Heart left ventricle (tissue), 13 donors: ENCODE measurements around the gene TBC1D8.

ENCODE experiments used
- POLR2A ChIP-seq, 2 donors: fragments of 450-650 bp; IDR thresholded peaks; one replicate each; pipeline ENCODE4 v1.6.1; 2017; ENCODE audit warnings: antibody characterized with exemption in 2 of 2, mild to moderate bottlenecking in 2 of 2, moderate library complexity in 2 of 2
- TF ChIP-seq, protein P1 (sequence below), 12 donors: fragments of 200-600 bp; sonication (generic) in 4 of 12; IDR thresholded peaks; one replicate each; pipeline versions ENCODE4 v1.5.0 to v1.8.0; 2018 to 2022; ENCODE audit warnings: antibody characterized with exemption in 12 of 12, mild to moderate bottlenecking in 5 of 12
- donor health status: ischemic (EF 13 %, LVEDD 7.1; RV severe dilation, severe dysfunction).
- donor health status: DM: no; HTN: yes; CAD: no.
- donor health status: DM: no; HTN: no; CAD: no.
- donor health status: ischemic (EF 25% LVEDD 6.9; RV normal size, moderate dysfunction).
- donor health status: ischemic (EF 25% LVEDD 5.7; RV mildly dilated, moderate dysfunction).
- donor health status: ischemic (EF 35%, LVEDD 5.7; RV mildly dilated, moderate dysfunction).
- donor health status: nonischemic (EF 11% LVEDD 7.7; RV severe dilation, severe dysfunction).
- donor health status: DM: yes; HTN: yes; CAD: no.
- donor health status: PGD.
- donor health status: ischemic (EF 29% LVEDD 5.4; RV normal size, mild dysfunction).
- donor health status: nonischemic (EF 23%, LVEDD 6.1; RV moderate dilation, normal function).

DNA sequence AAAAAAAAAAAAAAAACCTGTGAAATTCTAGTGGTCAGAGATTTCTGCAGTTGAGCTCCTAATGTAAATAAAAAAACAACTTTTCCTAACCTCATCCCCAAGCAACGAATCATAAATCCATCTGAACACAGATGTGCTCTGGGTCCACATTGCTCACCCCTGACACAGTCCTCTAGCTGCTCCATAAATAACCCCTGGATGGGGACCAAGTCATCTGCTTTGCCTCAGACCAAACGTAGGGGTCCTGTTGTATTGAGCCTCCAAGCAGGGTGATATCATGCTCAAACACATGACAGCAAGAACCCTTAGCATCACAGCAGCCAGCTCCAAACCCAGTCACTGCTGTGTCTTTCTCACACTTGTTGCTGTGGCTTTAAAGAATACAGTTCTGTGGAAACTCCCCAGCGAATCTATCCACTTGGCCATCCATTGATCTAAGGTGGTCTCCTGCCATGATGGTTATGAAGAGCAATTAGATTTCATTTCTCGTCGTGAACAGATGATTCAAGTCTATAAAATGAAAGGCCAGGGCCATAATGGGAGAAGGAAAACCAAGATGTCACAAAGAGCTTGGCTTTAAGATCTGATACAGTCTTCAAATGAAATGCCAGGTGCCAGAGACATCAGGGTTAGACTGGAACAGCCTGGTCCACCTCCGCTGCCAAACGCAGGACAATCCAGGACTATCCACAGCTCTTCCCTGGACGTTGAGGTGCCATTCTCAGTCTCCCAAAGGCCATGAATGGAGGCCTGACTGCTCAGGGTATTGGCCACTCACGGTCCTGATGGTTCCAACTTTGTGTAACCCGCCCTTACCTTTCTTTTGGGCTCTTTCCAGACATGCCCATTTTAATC lies 39.0 kb downstream of the TBC1D8 start:
- TF ChIP-seq, protein P1, sequence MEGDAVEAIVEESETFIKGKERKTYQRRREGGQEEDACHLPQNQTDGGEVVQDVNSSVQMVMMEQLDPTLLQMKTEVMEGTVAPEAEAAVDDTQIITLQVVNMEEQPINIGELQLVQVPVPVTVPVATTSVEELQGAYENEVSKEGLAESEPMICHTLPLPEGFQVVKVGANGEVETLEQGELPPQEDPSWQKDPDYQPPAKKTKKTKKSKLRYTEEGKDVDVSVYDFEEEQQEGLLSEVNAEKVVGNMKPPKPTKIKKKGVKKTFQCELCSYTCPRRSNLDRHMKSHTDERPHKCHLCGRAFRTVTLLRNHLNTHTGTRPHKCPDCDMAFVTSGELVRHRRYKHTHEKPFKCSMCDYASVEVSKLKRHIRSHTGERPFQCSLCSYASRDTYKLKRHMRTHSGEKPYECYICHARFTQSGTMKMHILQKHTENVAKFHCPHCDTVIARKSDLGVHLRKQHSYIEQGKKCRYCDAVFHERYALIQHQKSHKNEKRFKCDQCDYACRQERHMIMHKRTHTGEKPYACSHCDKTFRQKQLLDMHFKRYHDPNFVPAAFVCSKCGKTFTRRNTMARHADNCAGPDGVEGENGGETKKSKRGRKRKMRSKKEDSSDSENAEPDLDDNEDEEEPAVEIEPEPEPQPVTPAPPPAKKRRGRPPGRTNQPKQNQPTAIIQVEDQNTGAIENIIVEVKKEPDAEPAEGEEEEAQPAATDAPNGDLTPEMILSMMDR (IDR thresholded peaks at IDR 0.05), result no peak
- TF ChIP-seq POLR2A (IDR thresholded peaks at IDR 0.05), result no peak
